Body of pancreas (tissue), 4 donors: ENCODE measurements around the gene CEP170B. TPM values are rescaled to one million over a fixed set of nuclear protein-coding genes. Genes with fewer than 3 reads are reported as not detected.
"Not testable (repeated sequence)": the region's sequence is repeated elsewhere in the genome, so short reads cannot be mapped to it uniquely, and the experiment has no call there.

Experiments
- ATAC-seq: fragments of 150-250 bp; one replicate; pipeline ENCODE4 v1.9.1; 2016
- DNase-seq, 4 donors: peaks; one replicate each; pipeline ENCODE4 v3.0.0-alpha.2; 2019
- H3K27ac ChIP-seq, 4 donors: fragments of 200-600 bp; sonication (generic); 1 replicate in 3 of 4; 2 replicates in 1 of 4; pipeline versions ENCODE4 v1.5.1 to v1.6.1; 2016 to 2019; ENCODE audit warnings: mild to moderate bottlenecking in 1 of 4, mixed read lengths in 1 of 4, moderate library complexity in 1 of 4
- H3K27me3 ChIP-seq, 2 donors: fragments of 200-600 bp; sonication (generic); one replicate each; pipeline ENCODE4 v1.6.0; 2016; ENCODE audit warnings: mild to moderate bottlenecking in 1 of 2
- H3K36me3 ChIP-seq, 2 donors: fragments of 200-600 bp; sonication (generic); replicated peaks in 1 of 2; 2 replicates each; pipeline ENCODE4 v1.5.1; 2016; ENCODE audit warnings: low read depth in 2 of 2; ENCODE audit not compliant: insufficient read depth in 1 of 2
- H3K4me1 ChIP-seq: fragments of 200-600 bp; sonication (generic); one replicate; pipeline ENCODE4 v1.6.0; 2016
- H3K4me3 ChIP-seq, 2 donors: fragments of 200-600 bp; sonication (generic); 1 replicate in 1 of 2; 2 replicates in 1 of 2; pipeline ENCODE4 v1.5.1; 2016 to 2019
- H3K9me3 ChIP-seq, 3 donors: fragments of 200-600 bp; sonication (generic); 1 replicate in 2 of 3; 2 replicates in 1 of 3; pipeline ENCODE4 v1.5.1; 2016
- CTCF ChIP-seq, 7 experiments: fragments of 450-650 bp in 4 of 7; fragments of 200-600 bp in 3 of 7; sonication (generic) in 3 of 7; IDR thresholded peaks; one replicate each; pipeline ENCODE4 v1.5.1; 2016 to 2019; ENCODE audit warnings: antibody characterized with exemption in 7 of 7
- POLR2A ChIP-seq, 3 donors: fragments of 450-650 bp; IDR thresholded peaks; one replicate each; pipeline ENCODE4 v1.6.1; 2016; ENCODE audit warnings: antibody characterized with exemption in 3 of 3, mild to moderate bottlenecking in 2 of 3
- WGBS, 2 donors: methylation state at CpG; one replicate each; pipeline ENCODE4 v1.1.5; 2017; 5-methylcytosine and 5-hydroxymethylcytosine counted together
- intact Hi-C: fragments of 100-400 bp; cut with DNase I; formaldehyde crosslinking; loops from one replicate; pipeline ENCODE4 v1.15.1; 2023
- total RNA-seq, 2 donors: library from RNA; depleted of rRNA; stranded (reverse); fragments of >200 nt; gene quantifications; one replicate each; pipeline ENCODE4 v1.1.0, GENCODE V29; 2016

The CEP170B gene
- total RNA-seq, 2 donors from 2014 or later, result 23.6 to 41.9 TPM

- DNase-seq, result no peak
- intact Hi-C loops, result no loop called here
- 80 to 89% methylated on average over 3 to 16 of the region's 16 CpGs for WGBS, 2 donors
These were observed 77.5 kb downstream of the CEP170B start for GRCh38 chr14:104942586-104942985.

GRCh38 chr14:104943216-104944015 is 78.3 kb downstream of the CEP170B start:
- H3K9me3 ChIP-seq, H3K4me3 ChIP-seq, H3K27ac ChIP-seq, H3K4me1 ChIP-seq, intact Hi-C loops, DNase-seq, ATAC-seq, H3K36me3 ChIP-seq, H3K27me3 ChIP-seq: not testable (repeated sequence)
- 83 to 86% methylated on average over 13 to 27 of the region's 29 CpGs for WGBS, 2 donors

More at GRCh38 chr14:104942586-104942985, 77.5 kb downstream of the CEP170B start:
- H3K9me3 ChIP-seq, result no peaks in the 10 kb centered on the region
- no peak for ATAC-seq
- H3K36me3 ChIP-seq, result no peaks in the 10 kb centered on the region
- no peaks in the 10 kb centered on the region for H3K4me1 ChIP-seq
- no peak overlapping the region for H3K4me3 ChIP-seq
- H3K27me3 ChIP-seq, result no peaks in the 10 kb centered on the region
- no peak overlapping the region for H3K27ac ChIP-seq
- no peak for TF ChIP-seq POLR2A (IDR thresholded peaks at IDR 0.05)
- no peak for TF ChIP-seq CTCF (IDR thresholded peaks at IDR 0.05)

GRCh38 chr14:104944016-104944308 is 78.9 kb downstream of the CEP170B start:
- DNase-seq, ATAC-seq, H3K27ac ChIP-seq, H3K27me3 ChIP-seq, intact Hi-C loops, H3K9me3 ChIP-seq, H3K4me1 ChIP-seq, H3K36me3 ChIP-seq, H3K4me3 ChIP-seq: not testable (repeated sequence)
- 72 to 83% methylated on average over 5 to 6 of the region's 6 CpGs for WGBS, 2 donors

GRCh38 chr14:104944436-104945205 is 79.6 kb downstream of the CEP170B start:
- H3K27me3 ChIP-seq, DNase-seq, H3K27ac ChIP-seq, H3K4me3 ChIP-seq, H3K4me1 ChIP-seq, intact Hi-C loops, H3K36me3 ChIP-seq, H3K9me3 ChIP-seq, ATAC-seq: not testable (repeated sequence)
- 89 to 96% methylated on average over 6 to 28 of the region's 29 CpGs for WGBS, 2 donors

- WGBS, 2 donors, result 85 to 89% methylated on average over 8 to 20 of the region's 20 CpGs
- H3K9me3 ChIP-seq, H3K4me3 ChIP-seq, H3K27ac ChIP-seq, ATAC-seq, DNase-seq, H3K4me1 ChIP-seq, H3K27me3 ChIP-seq, intact Hi-C loops, H3K36me3 ChIP-seq: not testable (repeated sequence)
These were observed 80.2 kb downstream of the CEP170B start for GRCh38 chr14:104945266-104945665.

Other genes with a start within 250 kb of the CEP170B start
- gene INF2, start 175.7 kb upstream of the CEP170B start, total RNA-seq, result 10 to 100 TPM; 46.2 to 90.3 TPM
- 1 to 10 TPM; 4.0 to 4.7 TPM for gene ADSS1, start 141.0 kb upstream of the CEP170B start, total RNA-seq
- 100 to 1,000 TPM; 111 to 130 TPM for gene SIVA1, start 112.1 kb upstream of the CEP170B start, total RNA-seq
- 100 to 1,000 TPM in 1 of 2 donors, 10 to 100 TPM in 1; 74.2 to 151 TPM for gene AKT1, start 69.5 kb upstream of the CEP170B start, total RNA-seq
- gene ZBTB42, start 64.2 kb upstream of the CEP170B start, total RNA-seq, result 10 to 100 TPM; 10.6 to 21.8 TPM
- not detected for gene PLD4, start 59.6 kb downstream of the CEP170B start, total RNA-seq
- gene AHNAK2, start 113.1 kb downstream of the CEP170B start, total RNA-seq, result 1 to 10 TPM; 3.6 to 5.2 TPM
- 10 to 100 TPM in 1 of 2 donors, 1 to 10 TPM in 1; 8.6 to 21.1 TPM for gene CLBA1, start 120.5 kb downstream of the CEP170B start, total RNA-seq
- 1 to 10 TPM; 2.6 to 4.7 TPM for gene CDCA4, start 155.8 kb downstream of the CEP170B start, total RNA-seq
- 1 to 10 TPM in 1 of 2 donors, not detected in 1; 1.0 TPM for gene GPR132, start 200.2 kb downstream of the CEP170B start, total RNA-seq